ENCODE measurements around the gene SP100.

GRCh38 chr2:230412371-230412711, 3.7 kb upstream of the SP100 start:
- no peak for TF ChIP-seq EZH2 (IDR thresholded peaks at IDR 0.05; ENCODE audit: low read length, missing control alignments)
- TF ChIP-seq CTCF (conservative IDR thresholded peaks at IDR 0.05 in 1 of 2, IDR thresholded peaks at IDR 0.05 in 1 of 2; ENCODE audit: low read depth in 1 of 2, low read length in 2 of 2), result no peak
